Endothelial cell of umbilical vein (primary cell): ENCODE results near the gene KRTAP20-2. TPM values are rescaled to one million over a fixed set of nuclear protein-coding genes. Genes with fewer than 3 reads are reported as not detected.

Source experiments
- BruUV-seq: library from RNA; stranded (reverse); fragments of 400-500 nt; replicated peaks from 2 replicates; lab custom pipeline; 2021; lab: Mats Ljungman, UMichigan
- CTCF ChIA-PET: fragments of 300-600, 350-600 bp; sonication (Branson Sonifier 250); formaldehyde crosslinking; loops from one replicate; lab custom pipeline; 2021; ENCODE audit warnings: antibody characterized with exemption, inconsistent platforms; lab: Charles Lee
- POLR2A ChIA-PET: fragments of 300-600, 350-600 bp; sonication (Branson Sonifier 250); formaldehyde crosslinking; loops from one replicate; lab custom pipeline; 2021; ENCODE audit warnings: antibody characterized with exemption, inconsistent platforms; lab: Charles Lee
- DNase-seq: peaks from one replicate; pipeline ENCODE4 v3.0.0-alpha.2; 2011; ENCODE audit warnings: low read depth, low spot score
- FAIRE-seq: peaks from 2 replicates; lab custom pipeline; 2011; peaks lifted over from hg19 to GRCh38; lab: Jason Lieb, UNC
- H2AFZ ChIP-seq: 2 replicates; pipeline ENCODE4 v1.6.0; 2012; ENCODE audit warnings: low read depth, low read length, control low read depth, inconsistent platforms
- H3K27ac ChIP-seq: 2 replicates; pipeline ENCODE4 v1.5.1; 2011; ENCODE audit warnings: low read depth, mild to moderate bottlenecking, control low read depth, low read length, moderate library complexity; ENCODE audit not compliant: insufficient read depth
- H3K27me3 ChIP-seq, 2 experiments: 2 replicates each; pipeline versions ENCODE4 v1.6.0 to v1.6.1; 2011; ENCODE audit warnings: low read length in 2 of 2, mixed read lengths in 1 of 2; ENCODE audit not compliant: control insufficient read depth in 2 of 2, insufficient read depth in 2 of 2
- H3K36me3 ChIP-seq, 2 experiments: 2 replicates in 1 of 2; 3 replicates in 1 of 2; pipeline ENCODE4 v1.5.1; 2011; ENCODE audit warnings: low read length in 2 of 2, mild to moderate bottlenecking in 1 of 2, moderate library complexity in 1 of 2; ENCODE audit not compliant: control insufficient read depth in 2 of 2, insufficient read depth in 2 of 2; ENCODE audit errors: extremely low read depth in 1 of 2
- H3K4me1 ChIP-seq: 3 replicates; pipeline ENCODE4 v1.5.1; 2011; ENCODE audit warnings: mild to moderate bottlenecking, low read length; ENCODE audit not compliant: control insufficient read depth, insufficient read depth; ENCODE audit errors: extremely low read depth
- H3K4me2 ChIP-seq: 2 replicates; pipeline ENCODE4 v1.6.1; 2011; ENCODE audit warnings: low read length, control low read depth, mixed read lengths; ENCODE audit not compliant: insufficient read depth
- H3K4me3 ChIP-seq, 3 experiments: fragments of 200-600 bp in 1 of 3; sonication (generic), shearing (Covaris generic) in 1 of 3; replicated peaks in 1 of 3; 2 replicates each; pipeline ENCODE4 v1.5.1; 2011 to 2016; ENCODE audit warnings: control low read depth in 3 of 3, low read length in 3 of 3, mild to moderate bottlenecking in 2 of 3, inconsistent platforms in 1 of 3, low read depth in 1 of 3, moderate library complexity in 1 of 3; ENCODE audit not compliant: insufficient read depth in 1 of 3
- H3K79me2 ChIP-seq: 2 replicates; pipeline ENCODE4 v1.6.0; 2012; ENCODE audit warnings: low read length, inconsistent platforms; ENCODE audit not compliant: control insufficient read depth, insufficient read depth
- H3K9ac ChIP-seq: replicated peaks from 2 replicates; pipeline ENCODE3; 2011; ENCODE audit warnings: low read length, control low read depth; ENCODE audit not compliant: insufficient read depth; ENCODE audit errors: extremely low read depth
- H3K9me1 ChIP-seq: replicated peaks from 3 replicates; pipeline ENCODE4 v1.6.0; 2011; ENCODE audit warnings: mild to moderate bottlenecking, low read length; ENCODE audit not compliant: control insufficient read depth, insufficient read depth; ENCODE audit errors: extremely low read depth
- H3K9me3 ChIP-seq: replicated peaks from 2 replicates; pipeline ENCODE4 v1.5.1; 2012; ENCODE audit warnings: low read length, inconsistent platforms; ENCODE audit not compliant: control insufficient read depth, insufficient read depth
- H4K20me1 ChIP-seq: replicated peaks from 2 replicates; pipeline ENCODE3; 2011; ENCODE audit warnings: mild to moderate bottlenecking, low read length; ENCODE audit not compliant: control insufficient read depth, insufficient read depth; ENCODE audit errors: extremely low read depth
- CTCF ChIP-seq, 2 donors: IDR thresholded peaks; 1 replicate in 1 of 2; 2 replicates in 1 of 2; pipeline ENCODE4 v1.5.1; 2011; ENCODE audit warnings: low read length in 2 of 2, mild to moderate bottlenecking in 2 of 2, moderate library complexity in 2 of 2, control low read depth in 1 of 2, inconsistent platforms in 1 of 2, low read depth in 1 of 2; ENCODE audit not compliant: insufficient read depth in 1 of 2; ENCODE audit errors: extremely low read depth in 1 of 2
- EZH2 ChIP-seq: IDR thresholded peaks from 2 replicates; pipeline ENCODE4 v1.6.1; 2012; ENCODE audit warnings: borderline replicate concordance, low read depth, mild to moderate bottlenecking, moderate library complexity, low read length, inconsistent platforms; ENCODE audit not compliant: severe bottlenecking
- FOS ChIP-seq: IDR thresholded peaks from 2 replicates; pipeline ENCODE4 v1.6.1; 2011; ENCODE audit warnings: mild to moderate bottlenecking, low read length, moderate library complexity, borderline replicate concordance; ENCODE audit not compliant: insufficient read depth
- GATA2 ChIP-seq: IDR thresholded peaks from 2 replicates; pipeline ENCODE4 v1.7.0; 2011; ENCODE audit warnings: low read depth, mild to moderate bottlenecking, moderate library complexity, mixed read lengths, low read length; ENCODE audit not compliant: insufficient read length, insufficient read depth
- JUN ChIP-seq: IDR thresholded peaks from 2 replicates; pipeline ENCODE4 v1.6.1; 2011; ENCODE audit warnings: borderline replicate concordance, low read depth; ENCODE audit not compliant: insufficient read length, insufficient read depth
- MAX ChIP-seq: IDR thresholded peaks from 2 replicates; pipeline ENCODE4 v1.6.1; 2011; ENCODE audit not compliant: insufficient read depth, insufficient read length
- MYC ChIP-seq: IDR thresholded peaks from one replicate; pipeline ENCODE4 v1.6.1; 2011; ENCODE audit warnings: mild to moderate bottlenecking, low read depth, low read length
- POLR2A ChIP-seq: IDR thresholded peaks from 2 replicates; pipeline ENCODE4 v1.6.1; 2012; ENCODE audit warnings: low read depth, mild to moderate bottlenecking, control low read depth, low read length
- POLR2AphosphoS5 ChIP-seq: IDR thresholded peaks from 2 replicates; pipeline ENCODE4 v1.6.1; 2012; ENCODE audit warnings: low read depth, mild to moderate bottlenecking, control low read depth, low read length, moderate library complexity; ENCODE audit not compliant: insufficient read depth
- dilution Hi-C: fragments of 300-500 bp; cut with MboI; formaldehyde crosslinking; loops from one replicate; pipeline ENCODE4 v1.15.0; 2019; ENCODE audit warnings: low sequenced_read_pairs; ENCODE audit not compliant: extremely low pct_ligation_motif_present
- intact Hi-C: fragments of 100-400 bp; cut with micrococcal nuclease; formaldehyde crosslinking; loops from one replicate; pipeline ENCODE4 v1.10.0; 2022
- polyA plus RNA-seq, 4 experiments: library from polyadenylated mRNA; depleted of rRNA in 3 of 4; stranded (reverse) in 3 of 4; unstranded in 1 of 4; fragments of >200 nt; gene quantifications; 2 replicates each; pipeline versions ENCODE4 v1.2.1 to v1.2.3, GENCODE V29; 2011 to 2012; ENCODE audit warnings: missing spikeins in 1 of 4
- total RNA-seq: library from RNA; stranded (reverse); gene quantifications from 2 replicates; pipeline ENCODE4 v1.2.3, GENCODE V29; 2021

KRTAP20-2 gene
- total and polyA plus RNA-seq, 2 donors (not counting 3 experiments of a cell fraction or from before 2014, with no cell fraction given), result not detected

- Histone ChIP-seq H2AFZ (no peak overlapping the region), H3K4me2 (no peak overlapping the region), H3K79me2 (no peaks in the 10 kb centered on the region), H3K36me3 (no peaks in the 10 kb centered on the region), H3K9me1 (no peaks in the 10 kb centered on the region), H3K9ac (no peak overlapping the region), H3K27me3 (no peaks in the 10 kb centered on the region), H4K20me1 (no peaks in the 10 kb centered on the region), H3K4me1 (no peaks in the 10 kb centered on the region), H3K27ac (no peak overlapping the region), H3K4me3 (no peak overlapping the region), H3K9me3 (peaks cover 8% of the 10 kb centered on the region)
- no peak for FAIRE-seq
- no peak for DNase-seq
- CTCF ChIA-PET, result no interaction called here
- POLR2A ChIA-PET, result no interaction called here
- dilution Hi-C loops, result no loop called here
- no peak for TF ChIP-seq EZH2
- TF ChIP-seq MYC, result no peak
- no peak for TF ChIP-seq CTCF (IDR thresholded peaks at IDR 0.05; ENCODE audit: extremely low read depth in 1 of 2, insufficient read depth in 1 of 2, low read depth in 1 of 2, low read length in 2 of 2)
- TF ChIP-seq GATA2, result no peak
- BruUV-seq, result no TSS peak
- intact Hi-C loops, result no loop called here
Measured at GRCh38 chr21:30672985-30673650, 38.1 kb downstream of the KRTAP20-2 start.

GRCh38 chr21:30674312-30674711, 39.3 kb downstream of the KRTAP20-2 start:
- dilution Hi-C loops, result no loop called here
- intact Hi-C loops, result no loop called here
- H3K36me3 ChIP-seq, result no peaks in the 10 kb centered on the region
- H3K9me3 ChIP-seq, result peaks cover 6% of the 10 kb centered on the region
- H3K27ac ChIP-seq, result no peak overlapping the region
- no peak for FAIRE-seq
- no peaks in the 10 kb centered on the region for H3K27me3 ChIP-seq
- no peaks in the 10 kb centered on the region for H3K9me1 ChIP-seq
- no peak overlapping the region for H3K9ac ChIP-seq
- no peak overlapping the region for H2AFZ ChIP-seq
- H3K4me3 ChIP-seq, result no peak overlapping the region
- no peaks in the 10 kb centered on the region for H4K20me1 ChIP-seq
- H3K4me2 ChIP-seq, result no peak overlapping the region
- BruUV-seq, result no TSS peak
- no peak for TF ChIP-seq FOS
- no peak for TF ChIP-seq MYC
- no peak for TF ChIP-seq POLR2AphosphoS5
- no peak for TF ChIP-seq JUN
- no peak for TF ChIP-seq GATA2
- TF ChIP-seq EZH2, result no peak
- no peak for TF ChIP-seq POLR2A
- TF ChIP-seq CTCF (IDR thresholded peaks at IDR 0.05; ENCODE audit: extremely low read depth in 1 of 2, insufficient read depth in 1 of 2, low read depth in 1 of 2, low read length in 2 of 2), result no peak
- no peak for TF ChIP-seq MAX
- DNase-seq, result no peak
- CTCF ChIA-PET, result no interaction called here
- no peaks in the 10 kb centered on the region for H3K79me2 ChIP-seq
- no peaks in the 10 kb centered on the region for H3K4me1 ChIP-seq
- POLR2A ChIA-PET, result no interaction called here
